ENCODE measurements around the gene SLC25A4. TPM values are rescaled to one million over a fixed set of nuclear protein-coding genes. Genes with fewer than 3 reads are reported as not detected.

The SLC25A4 gene
- total and polyA plus RNA-seq, 10 of the 15 experiments (the other 5 are each of a cell fraction or from before 2014, with no cell fraction given), result 12.6 to 161 (median 38.2) TPM

- TF ChIP-seq NR2C2 (IDR thresholded peaks at IDR 0.05; ENCODE audit: borderline replicate concordance, control insufficient read depth, insufficient read length, low read depth) (no peak), ZNF622 (IDR thresholded peaks at IDR 0.05) (no peak), FOXM1 (IDR thresholded peaks at IDR 0.05; ENCODE audit: low read depth, low read length) (no peak), CEBPB (IDR thresholded peaks at IDR 0.05; ENCODE audit: borderline replicate concordance in 1 of 2, low read depth in 2 of 2, low read length in 2 of 2) (no peak)
These were observed 25.6 kb upstream of the SLC25A4 start (continued) for GRCh38 chr4:185117300-185117934.

- Histone ChIP-seq H3K4me1 (ENCODE audit: control insufficient read depth, insufficient read depth, low read length) (peaks cover 12% of the 10 kb centered on the region), H3K27ac (ENCODE audit: control insufficient read depth, insufficient read depth) (no peak overlapping the region), H4K20me1 (ENCODE audit: control insufficient read depth, insufficient read depth) (no peaks in the 10 kb centered on the region), H3K27me3 (replicated peaks in 1 of 2; ENCODE audit: control insufficient read depth in 2 of 2, insufficient read depth in 2 of 2, low read length in 1 of 2) (no peaks in the 10 kb centered on the region; a peak in 2 of 4 replicates), H3K4me2 (ENCODE audit: control insufficient read depth, insufficient read depth) (no peak overlapping the region), H3K9ac (ENCODE audit: control insufficient read depth, insufficient read depth, low read length) (no peak overlapping the region), H2AFZ (ENCODE audit: control insufficient read depth, low read depth, low read length) (no peak overlapping the region), H3K9me3 (replicated peaks; ENCODE audit: control insufficient read depth, insufficient read depth, low read length) (no peaks in the 10 kb centered on the region), H3K79me2 (ENCODE audit: control insufficient read depth, insufficient read depth, low read length) (no peaks in the 10 kb centered on the region), H3K36me3 (ENCODE audit: control insufficient read depth in 2 of 2, insufficient read depth in 2 of 2, low read length in 1 of 2) (no peaks in the 10 kb centered on the region), H3K4me3 (no peak overlapping the region)
- SMC1A ChIA-PET (ENCODE audit: uncharacterized antibody, unreplicated experiment), result no interaction called here
- in situ Hi-C loops (cut with MboI), result no loop called here
- intact Hi-C loops (cut with micrococcal nuclease; ENCODE audit: unreplicated experiment), result no loop called here
- RAD21 ChIA-PET (ENCODE audit: unreplicated experiment), result no interaction called here
- 79% methylated on average over 7 of the region's 7 CpGs for WGBS (ENCODE audit: insufficient coverage, insufficient replicate concordance, low lambda C conversion rate, missing lambda C conversion rate)
- no TSS peak for BruUV-seq (replicated peaks)
- no peak for FAIRE-seq
- CTCF ChIA-PET, result interaction anchor here (0.9 to 1.9 kb wide), 2 partner anchors 21 to 78 kb away, joined by 3 to 4 read pairs; no protein-coding TSS in a partner anchor
- DNase-seq (ENCODE audit: low read depth, low spot score), result no peak
- POLR2A ChIA-PET, result no interaction called here
- ATAC-seq, result no peak
- TF ChIP-seq BRCA1 (IDR thresholded peaks at IDR 0.05; ENCODE audit: low read depth, low read length) (no peak), NR2F1 (conservative IDR thresholded peaks at IDR 0.05) (no peak), CBX5 (IDR thresholded peaks at IDR 0.05; ENCODE audit: low read depth) (no peak), IRF5 (IDR thresholded peaks at IDR 0.05; ENCODE audit: borderline replicate concordance) (no peak), NRF1 (conservative IDR thresholded peaks at IDR 0.05; ENCODE audit: low read depth, low read length) (no peak), TCF12 (IDR thresholded peaks at IDR 0.05; ENCODE audit: low read depth, low read length) (no peak), USF1 (IDR thresholded peaks at IDR 0.05; ENCODE audit: borderline replicate concordance, extremely low read length, insufficient read depth, low read depth, low read length) (no peak), RBBP5 (conservative IDR thresholded peaks at IDR 0.05) (no peak), SRF (IDR thresholded peaks at IDR 0.05; ENCODE audit: low read depth in 2 of 2, low read length in 2 of 2) (no peak), MYC (IDR thresholded peaks at IDR 0.05; ENCODE audit: insufficient read depth, insufficient read length, insufficient replicate concordance, low read length, severe bottlenecking) (no peak), ZNF592 (IDR thresholded peaks at IDR 0.05) (no peak), RELA (IDR thresholded peaks at IDR 0.05; ENCODE audit: borderline replicate concordance, partially characterized antibody) (no peak)
These were observed 24.2 kb upstream of the SLC25A4 start for GRCh38 chr4:185118876-185119275.
